GM12878 (cell line): ENCODE measurements around the gene DYNLL1. TPM values are rescaled to one million over a fixed set of nuclear protein-coding genes. Genes with fewer than 3 reads are reported as not detected.

Experiments used
- CHD2 ChIP-seq: IDR thresholded peaks from 2 replicates; pipeline ENCODE4 v1.6.1; 2011; ENCODE audit warnings: low read depth, low read length, improper control_type of control experiment, borderline replicate concordance
- EGR1 ChIP-seq, 2 experiments: IDR thresholded peaks; 1 replicate in 1 of 2; 2 replicates in 1 of 2; pipeline ENCODE4 v1.6.1; 2011 to 2012; ENCODE audit warnings: low read depth in 2 of 2, low read length in 2 of 2, borderline replicate concordance in 1 of 2, mild to moderate bottlenecking in 1 of 2, moderate library complexity in 1 of 2
- MEF2A ChIP-seq: IDR thresholded peaks from 2 replicates; pipeline ENCODE4 v1.6.1; 2011; ENCODE audit warnings: low read depth, mild to moderate bottlenecking, low read length, moderate library complexity; ENCODE audit not compliant: insufficient read depth
- NBN ChIP-seq: fragments of 450-650 bp; IDR thresholded peaks from 2 replicates; pipeline ENCODE4 v1.6.1; 2016
- NFYB ChIP-seq: IDR thresholded peaks from 2 replicates; pipeline ENCODE4 v1.6.1; 2011; ENCODE audit warnings: low read depth, mild to moderate bottlenecking, low read length, improper control_type of control experiment, moderate library complexity; ENCODE audit not compliant: insufficient read depth
- NRF1 ChIP-seq: conservative IDR thresholded peaks from 2 replicates; pipeline ENCODE4 v1.6.1; 2011; ENCODE audit warnings: mild to moderate bottlenecking, low read depth, low read length, improper control_type of control experiment
- POLR2AphosphoS2 ChIP-seq: IDR thresholded peaks from 2 replicates; pipeline ENCODE4 v1.6.1; 2011; ENCODE audit warnings: low read depth, mild to moderate bottlenecking, low read length, improper control_type of control experiment, moderate library complexity
- POLR2AphosphoS5 ChIP-seq: IDR thresholded peaks from 2 replicates; pipeline ENCODE4 v1.6.1; 2011; ENCODE audit warnings: mild to moderate bottlenecking, low read length, inconsistent platforms
- POU2F2 ChIP-seq: IDR thresholded peaks from 3 replicates; pipeline ENCODE4 v1.6.1; 2011; ENCODE audit warnings: low read depth, mild to moderate bottlenecking, low read length, borderline replicate concordance
- RELA ChIP-seq: fragments of 450-650 bp; IDR thresholded peaks from 2 replicates; pipeline ENCODE4 v1.8.0; 2014; ENCODE audit warnings: borderline replicate concordance; ENCODE audit not compliant: partially characterized antibody
- REST ChIP-seq: IDR thresholded peaks from 2 replicates; pipeline ENCODE4 v1.6.1; 2012; ENCODE audit warnings: mild to moderate bottlenecking, low read depth, low read length
- SRF ChIP-seq, 2 experiments: IDR thresholded peaks; 2 replicates each; pipeline ENCODE4 v1.6.1; 2011; ENCODE audit warnings: low read depth in 2 of 2, low read length in 2 of 2, mild to moderate bottlenecking in 1 of 2, moderate library complexity in 1 of 2
- STAT1 ChIP-seq: fragments of 450-650 bp; conservative IDR thresholded peaks from 2 replicates; pipeline ENCODE4 v1.6.1; 2014; ENCODE audit warnings: antibody characterized with exemption, mild to moderate bottlenecking
- TARDBP ChIP-seq: IDR thresholded peaks from 2 replicates; pipeline ENCODE4 v1.6.1; 2016; ENCODE audit warnings: borderline replicate concordance
- ZNF207 ChIP-seq: fragments of 450-650 bp; IDR thresholded peaks from 2 replicates; pipeline ENCODE4 v1.6.1; 2014; ENCODE audit warnings: antibody characterized with exemption, mild to moderate bottlenecking, borderline replicate concordance
- ZNF217 ChIP-seq: fragments of 450-650 bp; IDR thresholded peaks from 2 replicates; pipeline ENCODE4 v1.6.1; 2017; ENCODE audit warnings: antibody characterized with exemption, mild to moderate bottlenecking
- polyA plus RNA-seq, 11 experiments: library from polyadenylated mRNA; depleted of rRNA in 4 of 11; unstranded in 6 of 11; stranded (reverse) in 5 of 11; fragments of >200 nt; fragmentation: Nextera tagmentation in 4 of 11; fragmentation: Illumina TruSeq in 1 of 11; extraction: Ambion mirVana in 4 of 11; extraction: Trizol in 1 of 11; gene quantifications; 1 replicate in 1 of 11; 2 replicates in 10 of 11; pipeline versions ENCODE4 v1.2.1 to v1.2.3, GENCODE V29; 2011 to 2016; ENCODE audit warnings: inconsistent platforms in 2 of 11, missing spikeins in 2 of 11, low read depth in 1 of 11
- total RNA-seq, 4 experiments: library from RNA; depleted of rRNA in 3 of 4; stranded (reverse); fragments of >200 nt in 3 of 4; fragmentation: Illumina TruSeq in 1 of 4; extraction: Trizol in 1 of 4; gene quantifications; 2 replicates each; pipeline versions ENCODE4 v1.2.1 to v1.2.3, GENCODE V29; 2013 to 2021
- TF ChIP-seq, protein P1 (sequence below): fragments of 150-350 bp; IDR thresholded peaks from 2 replicates; pipeline ENCODE4 v1.6.1; 2016; ENCODE audit warnings: low read depth, low read length
- TF ChIP-seq, protein P2 (sequence below): fragments of 450-650 bp; formaldehyde crosslinking; IDR thresholded peaks from 2 replicates; pipeline ENCODE4 v1.4.0; 2022; ENCODE audit warnings: mild to moderate bottlenecking, moderate library complexity

DYNLL1 gene
- total and polyA plus RNA-seq, 10 of the 15 experiments (the other 5 are each of a cell fraction or from before 2014, with no cell fraction given): 239 to 796 (median 379) TPM

DNA sequence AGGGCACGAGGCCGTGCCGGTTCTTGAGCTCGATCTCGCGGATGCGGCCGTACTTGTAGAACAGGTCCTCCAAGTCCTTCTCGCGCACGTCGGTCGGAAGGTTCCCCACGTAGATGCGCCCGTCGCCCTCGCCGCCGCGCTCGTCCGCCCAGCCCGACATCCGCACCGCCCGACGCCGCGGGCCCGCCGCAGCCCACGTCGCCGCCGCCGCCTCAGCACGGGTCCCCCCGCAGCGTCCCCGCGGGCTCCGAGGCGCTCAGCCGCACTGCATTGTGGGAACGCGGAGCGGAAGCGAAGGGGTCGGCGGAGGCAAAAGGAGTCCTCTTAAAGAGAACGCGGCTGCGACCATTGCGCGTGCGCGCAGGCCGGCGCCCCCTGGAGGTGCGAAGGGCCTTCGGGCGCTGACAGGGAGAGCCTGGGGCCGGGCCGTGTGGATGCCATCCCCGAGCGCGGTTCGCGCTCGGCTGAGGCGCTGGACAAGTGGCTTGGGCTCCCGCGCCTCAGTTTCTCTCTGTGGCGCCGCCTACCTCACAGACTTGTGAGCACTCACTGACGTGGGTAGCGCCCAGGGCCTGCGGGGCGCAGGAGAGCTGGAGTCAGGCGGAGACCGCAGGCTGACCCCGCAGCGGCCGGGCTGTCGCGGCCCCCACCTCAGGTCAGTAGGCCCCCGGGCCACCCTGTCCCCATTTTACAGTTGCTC, 26.3 kb upstream of the DYNLL1 start, which contains the start of gene SRSF9 (continued):
- TF ChIP-seq REST (0 out of 2 replicates have a peak, but pooled peaks have one; percentile 38), STAT1 (peak; percentile 92), TARDBP (0 out of 2 replicates have a peak, but pooled peaks have one; percentile 45), EGR1 (IDR thresholded peaks at IDR 0.05; ENCODE audit: borderline replicate concordance in 1 of 2, low read depth in 2 of 2, low read length in 2 of 2) (0 out of 3 replicates have a peak, but pooled peaks of 1 of the 2 experiments have one; percentile 33), NFYB (no peak), POLR2AphosphoS5 (peak; percentile 73; the same call in 1 of the 2 replicates), SRF (IDR thresholded peaks at IDR 0.05; ENCODE audit: low read depth in 2 of 2, low read length in 2 of 2) (no peak), ZNF217 (0 out of 2 replicates have a peak, but pooled peaks have one; percentile 52), ZNF207 (peak; percentile 80), NBN (no peak), POU2F2 (0 out of 3 replicates have a peak, but pooled peaks have one; percentile 65), NRF1 (peak; percentile 76), CHD2 (0 out of 2 replicates have a peak, but pooled peaks have one; percentile 41), MEF2A (0 out of 2 replicates have a peak, but pooled peaks have one; percentile 18), POLR2AphosphoS2 (0 out of 2 replicates have a peak, but pooled peaks have one; percentile 67), RELA (peak; percentile 89)
- TF ChIP-seq, protein P1, sequence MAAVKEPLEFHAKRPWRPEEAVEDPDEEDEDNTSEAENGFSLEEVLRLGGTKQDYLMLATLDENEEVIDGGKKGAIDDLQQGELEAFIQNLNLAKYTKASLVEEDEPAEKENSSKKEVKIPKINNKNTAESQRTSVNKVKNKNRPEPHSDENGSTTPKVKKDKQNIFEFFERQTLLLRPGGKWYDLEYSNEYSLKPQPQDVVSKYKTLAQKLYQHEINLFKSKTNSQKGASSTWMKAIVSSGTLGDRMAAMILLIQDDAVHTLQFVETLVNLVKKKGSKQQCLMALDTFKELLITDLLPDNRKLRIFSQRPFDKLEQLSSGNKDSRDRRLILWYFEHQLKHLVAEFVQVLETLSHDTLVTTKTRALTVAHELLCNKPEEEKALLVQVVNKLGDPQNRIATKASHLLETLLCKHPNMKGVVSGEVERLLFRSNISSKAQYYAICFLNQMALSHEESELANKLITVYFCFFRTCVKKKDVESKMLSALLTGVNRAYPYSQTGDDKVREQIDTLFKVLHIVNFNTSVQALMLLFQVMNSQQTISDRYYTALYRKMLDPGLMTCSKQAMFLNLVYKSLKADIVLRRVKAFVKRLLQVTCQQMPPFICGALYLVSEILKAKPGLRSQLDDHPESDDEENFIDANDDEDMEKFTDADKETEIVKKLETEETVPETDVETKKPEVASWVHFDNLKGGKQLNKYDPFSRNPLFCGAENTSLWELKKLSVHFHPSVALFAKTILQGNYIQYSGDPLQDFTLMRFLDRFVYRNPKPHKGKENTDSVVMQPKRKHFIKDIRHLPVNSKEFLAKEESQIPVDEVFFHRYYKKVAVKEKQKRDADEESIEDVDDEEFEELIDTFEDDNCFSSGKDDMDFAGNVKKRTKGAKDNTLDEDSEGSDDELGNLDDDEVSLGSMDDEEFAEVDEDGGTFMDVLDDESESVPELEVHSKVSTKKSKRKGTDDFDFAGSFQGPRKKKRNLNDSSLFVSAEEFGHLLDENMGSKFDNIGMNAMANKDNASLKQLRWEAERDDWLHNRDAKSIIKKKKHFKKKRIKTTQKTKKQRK: no peak
- TF ChIP-seq, protein P2, sequence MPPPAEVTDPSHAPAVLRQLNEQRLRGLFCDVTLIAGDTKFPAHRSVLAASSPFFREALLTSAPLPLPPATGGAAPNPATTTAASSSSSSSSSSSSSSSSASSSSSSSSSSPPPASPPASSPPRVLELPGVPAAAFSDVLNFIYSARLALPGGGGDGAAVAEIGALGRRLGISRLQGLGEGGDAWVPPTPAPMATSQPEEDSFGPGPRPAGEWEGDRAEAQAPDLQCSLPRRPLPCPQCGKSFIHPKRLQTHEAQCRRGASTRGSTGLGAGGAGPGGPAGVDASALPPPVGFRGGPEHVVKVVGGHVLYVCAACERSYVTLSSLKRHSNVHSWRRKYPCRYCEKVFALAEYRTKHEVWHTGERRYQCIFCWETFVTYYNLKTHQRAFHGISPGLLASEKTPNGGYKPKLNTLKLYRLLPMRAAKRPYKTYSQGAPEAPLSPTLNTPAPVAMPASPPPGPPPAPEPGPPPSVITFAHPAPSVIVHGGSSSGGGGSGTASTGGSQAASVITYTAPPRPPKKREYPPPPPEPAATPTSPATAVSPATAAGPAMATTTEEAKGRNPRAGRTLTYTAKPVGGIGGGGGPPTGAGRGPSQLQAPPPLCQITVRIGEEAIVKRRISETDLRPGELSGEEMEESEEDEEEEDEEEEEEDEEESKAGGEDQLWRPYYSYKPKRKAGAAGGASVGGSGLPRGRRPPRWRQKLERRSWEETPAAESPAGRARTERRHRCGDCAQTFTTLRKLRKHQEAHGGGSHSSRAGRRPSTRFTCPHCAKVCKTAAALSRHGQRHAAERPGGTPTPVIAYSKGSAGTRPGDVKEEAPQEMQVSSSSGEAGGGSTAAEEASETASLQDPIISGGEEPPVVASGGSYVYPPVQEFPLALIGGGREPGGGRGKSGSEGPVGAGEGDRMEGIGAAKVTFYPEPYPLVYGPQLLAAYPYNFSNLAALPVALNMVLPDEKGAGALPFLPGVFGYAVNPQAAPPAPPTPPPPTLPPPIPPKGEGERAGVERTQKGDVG (CRISPR knock-in tag): no peak
